IPS-11a (cell line): ENCODE results near the gene LHFPL6.
A peak's percentile ranks its signal among the peaks of the same experiment; 100 is the strongest.

ENCODE experiments used
- H3K4me3 ChIP-seq: one replicate; pipeline ENCODE4 v1.5.1; 2013; ENCODE audit warnings: low read depth, low read length, control low read depth

Gene LHFPL6

GRCh38 chr13:39602614-39603366 is at the start of gene LHFPL6:
LHFPL6 (minus strand) TSS chr13:39603193.
- peak within 1 kb of the TSS; percentile 70 for H3K4me3 ChIP-seq

GRCh38 chr13:39646122-39646521 is 43.1 kb upstream of the LHFPL6 start:
- no peak overlapping the region for H3K4me3 ChIP-seq

GRCh38 chr13:39641645-39642044 is 38.7 kb upstream of the LHFPL6 start:
- H3K4me3 ChIP-seq: no peak overlapping the region

GRCh38 chr13:39637890-39638289 is 34.9 kb upstream of the LHFPL6 start:
- no peak overlapping the region for H3K4me3 ChIP-seq

- H3K4me3 ChIP-seq: no peak overlapping the region
Measured at GRCh38 chr13:39635564-39635963, 32.6 kb upstream of the LHFPL6 start.

- H3K4me3 ChIP-seq: no peak overlapping the region
Measured at GRCh38 chr13:39632994-39633393, 30.0 kb upstream of the LHFPL6 start.

GRCh38 chr13:39631307-39631706 is 28.3 kb upstream of the LHFPL6 start:
- H3K4me3 ChIP-seq: no peak overlapping the region

- no peak overlapping the region for H3K4me3 ChIP-seq
Measured at GRCh38 chr13:39623466-39623865, 20.5 kb upstream of the LHFPL6 start.

GRCh38 chr13:39618561-39618960 is 15.6 kb upstream of the LHFPL6 start:
- H3K4me3 ChIP-seq: no peak overlapping the region

- no peak overlapping the region for H3K4me3 ChIP-seq
Measured at GRCh38 chr13:39616087-39616694, 13.2 kb upstream of the LHFPL6 start.

GRCh38 chr13:39612023-39612637 is 9.1 kb upstream of the LHFPL6 start:
- no peak overlapping the region for H3K4me3 ChIP-seq

- no peak overlapping the region for H3K4me3 ChIP-seq
Measured at GRCh38 chr13:39607876-39608275, 4.9 kb upstream of the LHFPL6 start.

GRCh38 chr13:39605677-39606320 is 2.8 kb upstream of the LHFPL6 start:
- H3K4me3 ChIP-seq: no peak overlapping the region

- H3K4me3 ChIP-seq: no peak overlapping the region
Measured at GRCh38 chr13:39604756-39605155, 1.8 kb upstream of the LHFPL6 start.

- H3K4me3 ChIP-seq: peak overlapping the region; percentile 70
Measured at GRCh38 chr13:39603424-39603947, 493 bp upstream of the LHFPL6 start.

GRCh38 chr13:39602277-39602613 is 748 bp downstream of the LHFPL6 start:
- peak overlapping the region; percentile 70 for H3K4me3 ChIP-seq

- no peak overlapping the region for H3K4me3 ChIP-seq
Measured at GRCh38 chr13:39601636-39602035, 1.4 kb downstream of the LHFPL6 start.

GRCh38 chr13:39600766-39601165 is 2.2 kb downstream of the LHFPL6 start:
- no peak overlapping the region for H3K4me3 ChIP-seq

- no peak overlapping the region for H3K4me3 ChIP-seq
Measured at GRCh38 chr13:39599842-39600241, 3.2 kb downstream of the LHFPL6 start.

GRCh38 chr13:39599012-39599411 is 4.0 kb downstream of the LHFPL6 start:
- H3K4me3 ChIP-seq: no peak overlapping the region

- no peak overlapping the region for H3K4me3 ChIP-seq
Measured at GRCh38 chr13:39597838-39598237, 5.2 kb downstream of the LHFPL6 start.

GRCh38 chr13:39596685-39597084 is 6.3 kb downstream of the LHFPL6 start:
- H3K4me3 ChIP-seq: no peak overlapping the region
